MCF 10A (cell line): ENCODE measurements around the gene ZNF618. TPM values are rescaled to one million over a fixed set of nuclear protein-coding genes. Genes with fewer than 3 reads are reported as not detected.

Experiments used
- BruUV-seq: library from RNA; stranded (reverse); fragments of 400-500 nt; replicated peaks from 2 replicates; lab custom pipeline; 2021; lab: Mats Ljungman, UMichigan
- CTCF ChIA-PET: fragments of 300-600 bp; sonication (Branson Sonifier 250); formaldehyde crosslinking; extraction: SDS; loops from one replicate; lab custom pipeline; 2021; ENCODE audit warnings: antibody characterized with exemption, inconsistent platforms; lab: Yijun Ruan, JAX
- POLR2A ChIA-PET: fragments of 300-600, 350-650 bp; sonication (Branson Sonifier 250); formaldehyde crosslinking; extraction: SDS; loops from one replicate; lab custom pipeline; 2020; ENCODE audit warnings: antibody characterized with exemption, inconsistent platforms; lab: Yijun Ruan, JAX
- DNase-seq: peaks from one replicate; pipeline ENCODE4 v3.0.0-alpha.2; 2018; ENCODE audit not compliant: unreplicated experiment
- H3K27ac Mint-ChIP-seq: one replicate; pipeline ENCODE4 v1.8.0; 2022; ENCODE audit warnings: mild to moderate bottlenecking, low read depth, mixed read lengths; ENCODE audit not compliant: unreplicated experiment
- H3K27me3 Mint-ChIP-seq: one replicate; pipeline ENCODE4 v1.8.0; 2022; ENCODE audit warnings: mixed read lengths; ENCODE audit not compliant: insufficient read depth, unreplicated experiment
- H3K36me3 Mint-ChIP-seq: one replicate; pipeline ENCODE4 v1.8.0; 2022; ENCODE audit warnings: mild to moderate bottlenecking, moderate library complexity, mixed read lengths; ENCODE audit not compliant: insufficient read depth, unreplicated experiment
- H3K4me1 Mint-ChIP-seq: one replicate; pipeline ENCODE4 v1.8.0; 2022; ENCODE audit warnings: mixed read lengths; ENCODE audit not compliant: insufficient read depth, unreplicated experiment
- H3K4me3 Mint-ChIP-seq: one replicate; pipeline ENCODE4 v1.8.0; 2022; ENCODE audit warnings: mild to moderate bottlenecking, moderate library complexity, mixed read lengths; ENCODE audit not compliant: unreplicated experiment
- H3K9me3 Mint-ChIP-seq: one replicate; pipeline ENCODE4 v1.8.0; 2022; ENCODE audit warnings: mixed read lengths; ENCODE audit not compliant: unreplicated experiment
- intact Hi-C: fragments of 100-400 bp; cut with micrococcal nuclease; formaldehyde crosslinking; loops from 2 replicates; pipeline ENCODE4 v1.14.1; 2022
- total RNA-seq: library from RNA; stranded (reverse); gene quantifications from 2 replicates; pipeline ENCODE4 v1.2.3, GENCODE V29; 2022
- TF ChIP-seq, protein P1 (sequence below): fragments of 200-600 bp; IDR thresholded peaks from one replicate; pipeline ENCODE4 v1.8.0; 2022; ENCODE audit warnings: antibody characterized with exemption, mild to moderate bottlenecking; ENCODE audit not compliant: unreplicated experiment

The ZNF618 gene
- total RNA-seq, 1 experiment from 2014 or later, result 4.8 TPM

DNA sequence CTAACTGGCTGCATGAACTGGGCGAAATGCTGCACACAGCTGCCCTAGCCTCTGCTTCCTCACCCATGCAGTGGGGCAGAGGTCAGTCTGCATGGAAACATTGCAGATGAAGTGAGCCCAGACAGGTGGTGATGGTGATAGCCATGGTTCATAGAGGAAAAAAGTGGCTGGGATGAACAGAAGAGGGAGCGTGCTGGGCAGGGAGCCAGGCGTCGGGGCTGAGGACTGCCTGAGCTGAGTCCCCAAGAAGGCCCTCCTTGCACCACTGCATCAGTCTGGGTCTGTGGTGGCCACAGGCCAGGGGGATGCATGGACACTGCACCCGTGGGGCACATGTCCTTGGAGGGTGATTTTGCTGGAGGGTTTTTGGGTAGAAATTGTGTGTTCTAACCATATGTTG lies 121.5 kb downstream of the ZNF618 start:
- intact Hi-C loops, result no loop called here
- no TSS peak for BruUV-seq
- Mint-ChIP-seq H3K27ac (no peak overlapping the region), H3K27me3 (no peaks in the 10 kb centered on the region), H3K4me3 (no peak overlapping the region), H3K36me3 (no peaks in the 10 kb centered on the region), H3K9me3 (no peaks in the 10 kb centered on the region), H3K4me1 (peaks cover 10% of the 10 kb centered on the region)
- ChIA-PET POLR2A (no interaction called here), CTCF (interaction anchor here (0.6 to 1.0 kb wide), 3 partner anchors 42 to 1086 kb away, joined by 3 to 5 read pairs (median 3); no protein-coding TSS in a partner anchor)
- TF ChIP-seq, protein P1, sequence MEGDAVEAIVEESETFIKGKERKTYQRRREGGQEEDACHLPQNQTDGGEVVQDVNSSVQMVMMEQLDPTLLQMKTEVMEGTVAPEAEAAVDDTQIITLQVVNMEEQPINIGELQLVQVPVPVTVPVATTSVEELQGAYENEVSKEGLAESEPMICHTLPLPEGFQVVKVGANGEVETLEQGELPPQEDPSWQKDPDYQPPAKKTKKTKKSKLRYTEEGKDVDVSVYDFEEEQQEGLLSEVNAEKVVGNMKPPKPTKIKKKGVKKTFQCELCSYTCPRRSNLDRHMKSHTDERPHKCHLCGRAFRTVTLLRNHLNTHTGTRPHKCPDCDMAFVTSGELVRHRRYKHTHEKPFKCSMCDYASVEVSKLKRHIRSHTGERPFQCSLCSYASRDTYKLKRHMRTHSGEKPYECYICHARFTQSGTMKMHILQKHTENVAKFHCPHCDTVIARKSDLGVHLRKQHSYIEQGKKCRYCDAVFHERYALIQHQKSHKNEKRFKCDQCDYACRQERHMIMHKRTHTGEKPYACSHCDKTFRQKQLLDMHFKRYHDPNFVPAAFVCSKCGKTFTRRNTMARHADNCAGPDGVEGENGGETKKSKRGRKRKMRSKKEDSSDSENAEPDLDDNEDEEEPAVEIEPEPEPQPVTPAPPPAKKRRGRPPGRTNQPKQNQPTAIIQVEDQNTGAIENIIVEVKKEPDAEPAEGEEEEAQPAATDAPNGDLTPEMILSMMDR, result no peak
- no peak for DNase-seq

DNA sequence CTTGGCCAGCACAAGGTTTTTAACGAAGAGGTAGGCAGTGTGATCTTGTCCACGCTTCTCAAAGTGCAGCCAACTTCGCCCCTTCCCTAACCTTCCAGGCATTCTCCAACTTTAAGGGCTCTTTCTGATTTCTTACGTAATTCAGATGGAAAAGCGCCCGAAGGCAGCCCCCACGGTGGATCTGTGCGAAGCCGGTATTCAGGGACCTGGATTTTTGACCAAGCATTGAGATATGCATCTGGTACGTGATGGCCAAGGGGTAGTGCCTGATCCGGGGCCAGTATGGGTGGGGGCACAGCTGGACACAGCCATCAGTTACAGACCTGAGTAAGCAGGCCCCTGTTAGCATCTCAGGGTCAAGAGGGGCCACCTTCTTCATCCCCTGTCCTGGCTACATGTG lies 122.0 kb downstream of the ZNF618 start:
- Mint-ChIP-seq H3K27ac (no peak overlapping the region), H3K27me3 (no peaks in the 10 kb centered on the region), H3K36me3 (no peaks in the 10 kb centered on the region), H3K9me3 (no peaks in the 10 kb centered on the region), H3K4me3 (no peak overlapping the region), H3K4me1 (peaks cover 10% of the 10 kb centered on the region)
- POLR2A ChIA-PET, result no interaction called here
- no peak for DNase-seq
- TF ChIP-seq, protein P1, result no peak
- intact Hi-C loops, result no loop called here
- CTCF ChIA-PET, result no interaction called here
- no TSS peak for BruUV-seq

DNA sequence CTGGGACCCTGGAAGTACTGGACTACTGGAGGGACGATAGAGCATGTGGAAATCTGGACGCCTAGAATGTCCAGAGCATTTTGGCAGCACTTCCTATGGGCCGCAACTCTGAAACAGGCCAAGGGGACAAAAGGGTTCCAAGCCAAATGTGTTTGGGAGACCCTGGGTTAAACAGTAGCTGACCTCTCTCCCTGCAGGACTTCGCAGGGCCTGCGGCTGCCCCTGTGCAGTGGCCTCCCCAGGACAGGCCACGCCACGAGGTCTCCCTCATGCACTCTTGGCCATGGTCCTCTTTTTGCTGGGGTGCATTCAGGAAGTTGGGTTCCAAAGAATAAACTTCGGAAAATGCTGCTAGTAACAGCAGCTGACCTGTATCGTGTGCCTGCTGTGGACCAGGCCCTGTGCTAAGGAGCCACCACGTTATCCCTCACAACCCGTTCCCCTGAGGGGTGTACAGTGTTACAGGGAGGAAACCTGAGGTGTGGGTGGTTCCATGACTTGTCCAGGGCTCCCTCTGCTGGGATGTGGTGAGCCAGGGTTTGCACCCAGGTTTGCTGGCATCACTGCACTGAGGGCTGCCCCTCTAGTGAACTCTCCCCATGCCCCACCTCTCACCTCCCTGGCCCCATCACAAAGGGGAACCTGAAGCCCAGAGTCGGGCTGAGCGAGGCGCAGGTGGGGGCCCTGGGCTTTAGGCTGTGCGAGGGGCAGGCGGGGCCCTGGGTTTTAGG lies 122.6 kb downstream of the ZNF618 start:
- DNase-seq, result no peak
- no peaks in the 10 kb centered on the region for H3K36me3 Mint-ChIP-seq
- TF ChIP-seq, protein P1, result no peak
- no peaks in the 10 kb centered on the region for H3K27me3 Mint-ChIP-seq
- no peak overlapping the region for H3K4me3 Mint-ChIP-seq
- POLR2A ChIA-PET, result no interaction called here
- peaks cover 8% of the 10 kb centered on the region for H3K4me1 Mint-ChIP-seq
- no TSS peak for BruUV-seq
- no peaks in the 10 kb centered on the region for H3K9me3 Mint-ChIP-seq
- no peak overlapping the region for H3K27ac Mint-ChIP-seq
- intact Hi-C loops, result no loop called here
- CTCF ChIA-PET, result interaction anchor here (0.7 kb wide), 1 partner anchor 84 kb away, joined by 3 read pairs; no protein-coding TSS in a partner anchor

DNA sequence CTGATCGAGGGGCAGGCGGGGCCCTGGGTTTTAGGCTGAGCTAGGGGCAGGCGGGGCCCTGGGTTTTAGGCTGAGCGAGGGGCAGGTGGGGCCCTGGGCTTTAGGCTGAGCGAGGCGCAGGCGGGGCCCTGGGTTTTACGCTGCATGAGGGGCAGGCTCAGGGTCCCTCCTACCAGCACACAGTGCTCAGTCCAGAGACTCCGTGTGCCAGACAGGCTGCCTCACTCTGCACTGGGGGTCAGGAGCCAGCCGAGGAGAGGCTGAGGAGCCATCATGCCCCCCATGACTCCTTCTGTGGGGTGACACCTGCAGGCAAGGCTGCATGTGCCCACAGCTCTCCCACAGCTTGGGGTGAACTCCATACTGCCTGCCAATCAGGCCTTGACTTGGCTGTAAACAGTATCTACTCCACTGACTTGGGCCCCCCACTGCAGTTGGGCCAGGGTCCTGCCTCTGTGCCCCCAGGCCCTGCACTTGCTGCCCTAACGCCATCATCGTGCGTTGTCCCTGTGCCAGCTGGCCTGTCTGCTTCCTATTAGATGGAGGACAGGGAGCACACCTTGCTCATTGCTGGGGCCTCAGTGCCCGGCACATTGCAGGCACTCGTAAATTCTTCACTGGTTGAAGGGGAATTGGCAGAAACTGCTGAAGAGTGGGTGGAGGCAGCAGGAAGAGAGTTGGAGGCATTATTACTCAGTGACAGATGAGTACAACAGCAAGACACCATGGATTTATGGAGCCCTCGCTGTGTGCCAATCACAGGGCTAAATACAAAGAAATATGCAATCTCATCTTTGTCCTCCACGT lies 123.3 kb downstream of the ZNF618 start:
- DNase-seq, result no peak
- no peak overlapping the region for H3K27ac Mint-ChIP-seq
- ChIA-PET POLR2A (no interaction called here), CTCF (interaction anchor here (0.7 kb wide), 1 partner anchor 84 kb away, joined by 3 read pairs; no protein-coding TSS in a partner anchor)
- no peak overlapping the region for H3K4me3 Mint-ChIP-seq
- intact Hi-C loops, result no loop called here
- TF ChIP-seq, protein P1, result no peak
- peaks cover under 1% of the 10 kb centered on the region for H3K4me1 Mint-ChIP-seq
- BruUV-seq, result no TSS peak
- no peaks in the 10 kb centered on the region for H3K27me3 Mint-ChIP-seq
- H3K9me3 Mint-ChIP-seq, result no peaks in the 10 kb centered on the region
- H3K36me3 Mint-ChIP-seq, result no peaks in the 10 kb centered on the region
